ENCODE measurements around the gene HMGXB4. TPM values are rescaled to one million over a fixed set of nuclear protein-coding genes. Genes with fewer than 3 reads are reported as not detected.

Gene HMGXB4
- total RNA-seq, 4 donors from 2014 or later: 10.8 to 19.0 (median 16.1) TPM

DNA sequence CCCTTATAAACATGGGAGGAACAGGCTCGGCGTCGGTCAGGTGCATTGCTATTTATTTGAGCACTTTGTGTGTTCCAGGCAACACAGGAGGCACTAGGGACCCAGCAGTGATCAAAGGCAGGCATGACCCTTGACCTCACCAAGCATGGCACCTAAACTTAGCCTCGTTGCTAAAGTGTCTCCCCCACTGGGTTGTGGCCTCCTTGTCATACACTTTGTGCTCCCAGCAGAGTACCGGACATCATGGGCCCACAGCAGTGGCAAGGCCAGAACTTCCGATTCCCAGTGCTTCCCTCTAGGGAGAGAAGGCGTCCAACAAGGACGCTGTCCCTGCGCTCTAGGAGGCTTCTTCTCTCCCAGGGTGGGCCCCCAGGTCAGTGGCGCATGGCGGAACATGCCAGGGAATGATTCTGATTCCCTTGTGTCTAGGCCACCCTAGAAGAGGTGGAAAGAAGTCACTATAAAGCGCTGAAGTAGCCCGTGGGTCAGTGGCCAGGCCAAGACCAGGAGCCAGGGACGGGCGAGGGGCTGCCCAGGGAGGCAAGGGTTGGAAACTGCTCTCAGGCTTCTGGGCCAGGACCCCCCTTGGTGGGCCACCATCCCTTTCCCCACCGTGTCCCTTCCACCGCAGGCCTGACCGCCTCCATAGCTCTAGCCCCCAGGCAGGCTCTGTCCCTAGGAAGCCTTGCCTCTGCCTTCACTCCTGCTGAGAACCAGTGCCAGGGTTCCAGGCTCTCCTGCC is 62.1 kb downstream of the HMGXB4 start:
- WGBS, 2 donors (ENCODE audit: low coverage in 1 of 2): 77% methylated on average over 3 of the region's 18 CpGs; no CpG with 5 or more reads in 1 of the 2 donors
- ATAC-seq: no peak
- Histone ChIP-seq H3K27me3 (no peaks in the 10 kb centered on the region), H3K9me3 (no peaks in the 10 kb centered on the region), H3K4me3 (no peak overlapping the region), H3K36me3 (peaks cover 0 to 86% of the 10 kb centered on the region in 2 donors), H3K4me1 (peaks cover 0 to 12% (median 0%) of the 10 kb centered on the region in 3 donors), H3K27ac (no peak overlapping the region)
- TF ChIP-seq CTCF (IDR thresholded peaks at IDR 0.05): no peak
- TF ChIP-seq POLR2AphosphoS5 (IDR thresholded peaks at IDR 0.05): no peak
- TF ChIP-seq POLR2A (IDR thresholded peaks at IDR 0.05): no peak
- TF ChIP-seq EP300 (IDR thresholded peaks at IDR 0.05): no peak

DNA sequence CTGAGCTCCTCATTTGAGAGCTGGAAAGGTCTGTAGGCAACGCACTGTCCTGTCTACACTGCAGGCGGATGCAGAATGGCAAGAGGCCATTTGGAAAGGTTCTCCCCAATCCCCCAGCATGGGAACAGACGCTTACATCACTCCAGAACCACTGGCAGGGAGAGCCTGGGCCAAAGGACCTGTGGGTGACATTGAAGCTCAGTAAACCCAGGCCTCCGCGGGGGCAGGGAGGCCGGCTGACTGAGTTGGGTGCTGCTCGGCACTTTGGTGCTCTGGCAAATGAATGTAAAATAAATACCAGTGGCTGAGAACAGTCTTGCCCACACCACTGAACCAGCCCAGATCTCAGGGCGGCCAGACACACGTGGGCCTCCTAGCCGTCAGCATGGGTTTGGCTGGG is 64.8 kb downstream of the HMGXB4 start:
- H3K4me3 ChIP-seq: no peak overlapping the region
- ATAC-seq: no peak
- H3K27ac ChIP-seq: no peak overlapping the region
- H3K36me3 ChIP-seq: peaks cover 0 to 100% of the 10 kb centered on the region in 2 donors
- TF ChIP-seq CTCF (IDR thresholded peaks at IDR 0.05) (no peak), EP300 (IDR thresholded peaks at IDR 0.05) (no peak), POLR2AphosphoS5 (IDR thresholded peaks at IDR 0.05) (no peak), POLR2A (IDR thresholded peaks at IDR 0.05) (no peak)
- WGBS, 2 donors (ENCODE audit: low coverage in 1 of 2): 93 to 100% methylated on average over 3 to 5 of the region's 10 CpGs
- no peaks in the 10 kb centered on the region for H3K27me3 ChIP-seq
- no peaks in the 10 kb centered on the region for H3K4me1 ChIP-seq
- no peaks in the 10 kb centered on the region for H3K9me3 ChIP-seq

DNA sequence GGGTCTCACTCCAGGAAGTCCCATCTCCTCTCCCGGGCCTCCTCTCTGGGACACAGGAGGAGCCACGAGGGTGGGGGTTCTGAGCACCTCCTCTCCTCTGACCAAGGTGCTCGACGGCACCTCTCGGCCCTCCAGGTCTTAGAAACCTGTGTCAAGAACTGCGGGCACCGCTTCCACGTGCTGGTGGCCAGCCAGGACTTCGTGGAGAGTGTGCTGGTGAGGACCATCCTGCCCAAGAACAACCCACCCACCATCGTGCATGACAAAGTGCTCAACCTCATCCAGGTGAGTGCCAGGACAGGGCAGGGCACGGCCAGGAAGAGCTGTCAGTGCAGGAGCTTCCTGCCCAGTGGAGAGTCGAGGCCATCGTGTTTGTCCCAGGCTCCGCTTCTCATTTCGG is 65.6 kb downstream of the HMGXB4 start:
- Histone ChIP-seq H3K4me1 (no peaks in the 10 kb centered on the region), H3K9me3 (no peaks in the 10 kb centered on the region), H3K36me3 (peaks cover 0 to 100% of the 10 kb centered on the region in 2 donors), H3K27me3 (no peaks in the 10 kb centered on the region), H3K4me3 (no peak overlapping the region), H3K27ac (no peak overlapping the region)
- WGBS, 2 donors (ENCODE audit: low coverage in 1 of 2): 60% methylated on average over 2 of the region's 15 CpGs; no CpG with 5 or more reads in 1 of the 2 donors
- ATAC-seq: no peak
- TF ChIP-seq EP300 (IDR thresholded peaks at IDR 0.05): no peak
- TF ChIP-seq CTCF (IDR thresholded peaks at IDR 0.05): no peak
- TF ChIP-seq POLR2A (IDR thresholded peaks at IDR 0.05): no peak
- no peak for TF ChIP-seq POLR2AphosphoS5 (IDR thresholded peaks at IDR 0.05)

GRCh38 chr22:35323305-35323704 is 66.0 kb downstream of the HMGXB4 start:
- Histone ChIP-seq H3K27me3 (no peaks in the 10 kb centered on the region), H3K4me3 (no peak overlapping the region), H3K4me1 (no peaks in the 10 kb centered on the region), H3K9me3 (no peaks in the 10 kb centered on the region), H3K36me3 (peaks cover 0 to 100% of the 10 kb centered on the region in 2 donors), H3K27ac (no peak overlapping the region)
- WGBS, 2 donors (ENCODE audit: low coverage in 1 of 2): 90 to 100% methylated on average over 4 to 7 of the region's 11 CpGs
- no peak for TF ChIP-seq EP300 (IDR thresholded peaks at IDR 0.05)
- TF ChIP-seq POLR2A (IDR thresholded peaks at IDR 0.05): no peak
- no peak for TF ChIP-seq CTCF (IDR thresholded peaks at IDR 0.05)
- no peak for TF ChIP-seq POLR2AphosphoS5 (IDR thresholded peaks at IDR 0.05)
- no peak for ATAC-seq

- H3K36me3 ChIP-seq: peaks cover 0 to 100% of the 10 kb centered on the region in 2 donors
- no peak for ATAC-seq
- no peak overlapping the region for H3K4me3 ChIP-seq
- no peak overlapping the region for H3K27ac ChIP-seq
- no peak for TF ChIP-seq POLR2A (IDR thresholded peaks at IDR 0.05)
- no peak for TF ChIP-seq EP300 (IDR thresholded peaks at IDR 0.05)
- TF ChIP-seq CTCF (IDR thresholded peaks at IDR 0.05): no peak
- TF ChIP-seq POLR2AphosphoS5 (IDR thresholded peaks at IDR 0.05): no peak
- no peaks in the 10 kb centered on the region for H3K9me3 ChIP-seq
- 20 to 43% methylated on average over 1 to 2 of the region's 5 CpGs for WGBS, 2 donors (ENCODE audit: low coverage in 1 of 2)
- no peaks in the 10 kb centered on the region for H3K4me1 ChIP-seq
- no peaks in the 10 kb centered on the region for H3K27me3 ChIP-seq
Measured at GRCh38 chr22:35324067-35324466, 66.8 kb downstream of the HMGXB4 start.

All from gastroesophageal sphincter (tissue), 4 donors.